Fibroblast of skin of right biceps (primary cell): ENCODE measurements around the gene VCX3B.
"Not testable (repeated sequence)": the region's sequence is repeated elsewhere in the genome, so short reads cannot be mapped to it uniquely, and the experiment has no call there.

Experiments
- DNase-seq: peaks from one replicate; pipeline ENCODE4 v3.0.0-alpha.2; 2013

The VCX3B gene

GRCh38 chrX:8464530-8464929 lies at the start of gene VCX3B:
Gene VCX3B (plus strand): TSS chrX:8464830. CDS start chrX:8465451, 621 bp downstream.
- not testable (repeated sequence) for DNase-seq

DNA sequence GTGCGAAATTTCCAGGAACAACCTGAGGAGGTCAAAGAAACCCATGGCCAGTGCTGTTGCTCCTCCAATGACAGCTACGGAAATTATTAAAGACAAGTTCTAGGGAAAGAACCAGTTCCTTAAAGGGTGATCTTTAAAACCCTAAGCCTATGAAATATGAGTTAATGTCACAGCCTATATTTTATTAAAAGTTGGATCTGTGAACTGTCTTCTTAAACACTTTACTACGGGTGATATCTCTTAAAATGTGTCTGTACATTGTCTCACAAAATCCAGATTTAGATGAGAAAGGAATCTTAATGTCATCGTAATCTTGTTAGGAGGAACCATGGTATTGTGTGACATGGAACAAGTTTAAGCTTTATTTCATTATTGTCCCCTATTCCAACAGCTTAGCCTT lies 46.3 kb upstream of the VCX3B start:
- DNase-seq, result no peak

GRCh38 chrX:8424912-8425311 lies 39.7 kb upstream of the VCX3B start:
- DNase-seq, result no peak

GRCh38 chrX:8429692-8430249 lies 34.9 kb upstream of the VCX3B start:
- no peak for DNase-seq

DNA sequence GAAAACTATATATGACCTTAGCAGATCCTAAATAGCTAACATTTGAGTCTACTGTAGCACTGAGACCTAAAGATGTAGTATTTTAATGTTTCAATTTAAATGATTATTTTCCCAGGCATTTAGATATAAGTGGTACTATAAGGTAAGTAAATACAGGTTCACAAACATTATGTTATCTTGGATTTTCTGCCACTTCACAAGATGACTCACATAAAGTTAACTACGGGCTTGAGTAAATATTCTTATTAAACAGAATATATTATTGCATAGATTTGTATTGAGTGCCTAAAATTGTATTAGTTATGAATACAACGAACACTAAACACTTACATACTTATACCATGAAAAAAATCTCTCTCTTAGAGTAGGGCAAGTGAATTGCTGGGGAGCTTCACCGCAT lies 34.2 kb upstream of the VCX3B start:
- DNase-seq, result no peak

GRCh38 chrX:8432396-8432795 lies 32.2 kb upstream of the VCX3B start:
- peak; percentile 7 for DNase-seq

- DNase-seq, result peak; percentile 1
Measured at GRCh38 chrX:8433109-8434062, 31.2 kb upstream of the VCX3B start.

DNA sequence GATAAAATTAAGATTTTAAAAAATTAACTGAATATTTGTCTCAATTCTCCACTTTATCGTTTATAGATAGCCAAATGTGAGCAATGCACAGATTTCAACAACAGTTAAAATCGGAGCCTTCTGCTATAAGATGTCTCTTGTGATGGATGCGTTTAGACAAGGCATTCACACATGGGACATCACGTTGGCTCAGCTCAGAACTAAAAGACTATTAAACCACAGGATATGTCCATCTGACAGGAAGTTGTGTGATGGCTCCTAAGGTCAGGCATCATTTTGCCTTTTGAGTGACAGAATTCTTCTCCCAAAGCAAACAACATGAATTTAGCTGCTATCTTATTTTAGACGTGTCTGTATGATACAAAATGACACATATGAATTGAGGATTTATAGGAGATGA lies 17.3 kb upstream of the VCX3B start:
- DNase-seq, result no peak

GRCh38 chrX:8452343-8452742 lies 12.3 kb upstream of the VCX3B start:
- not testable (repeated sequence) for DNase-seq

DNA sequence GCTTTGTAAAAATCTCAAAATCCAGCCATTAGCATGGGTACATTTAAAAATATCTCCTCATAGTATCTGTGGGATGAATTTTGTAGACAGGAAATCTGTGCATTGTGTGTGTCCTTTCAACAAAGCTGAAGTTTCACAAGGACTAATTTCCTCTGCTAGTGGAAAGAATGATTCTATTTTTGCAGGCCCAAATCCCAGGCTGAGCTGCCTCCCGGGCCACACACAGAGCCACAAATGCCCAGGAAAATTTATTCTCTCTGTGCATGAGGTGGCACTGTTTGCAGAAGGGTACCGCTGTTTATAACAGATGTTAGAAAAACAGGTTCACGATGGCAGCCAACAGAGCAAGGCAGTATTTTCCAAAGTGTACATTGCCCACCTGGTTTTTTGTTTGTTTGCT lies 11.0 kb upstream of the VCX3B start:
- DNase-seq, result no peak

- no peak for DNase-seq
Measured at GRCh38 chrX:8455557-8455956, 9.1 kb upstream of the VCX3B start.

- no peak for DNase-seq
Measured at GRCh38 chrX:8462488-8462887, 2.1 kb upstream of the VCX3B start.

DNA sequence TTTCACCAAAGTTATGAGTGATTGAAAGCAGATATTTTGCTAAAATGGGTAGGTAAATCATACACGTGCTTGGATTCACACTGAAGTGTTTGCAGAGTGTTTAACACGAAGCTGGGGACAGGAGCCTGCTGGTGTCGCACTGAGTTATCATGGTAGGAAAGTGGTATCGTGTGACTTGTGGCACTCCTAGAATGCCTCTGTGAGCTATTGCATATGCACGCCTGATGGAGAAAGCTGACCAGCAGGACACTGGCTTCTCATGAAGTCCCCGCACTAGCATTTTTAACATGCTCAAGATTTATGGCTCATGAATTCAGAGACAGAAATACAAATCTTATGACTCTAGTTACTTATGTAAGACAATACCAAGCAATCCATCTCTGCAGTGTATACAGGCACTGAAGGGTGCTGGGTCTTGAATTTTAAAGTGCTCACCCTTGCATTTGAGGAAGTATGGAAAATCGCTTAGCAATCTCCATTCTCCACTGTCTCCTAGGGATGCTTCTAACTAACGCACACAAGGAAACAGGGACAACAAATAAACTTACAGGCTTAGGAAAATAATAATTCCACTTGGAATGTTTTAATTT lies 19.8 kb downstream of the VCX3B start:
- no peak for DNase-seq

- DNase-seq, result not testable (repeated sequence)
Measured at GRCh38 chrX:8495036-8495435, 30.4 kb downstream of the VCX3B start.

- no peak for DNase-seq
Measured at GRCh38 chrX:8500203-8500602, 35.6 kb downstream of the VCX3B start.

DNA sequence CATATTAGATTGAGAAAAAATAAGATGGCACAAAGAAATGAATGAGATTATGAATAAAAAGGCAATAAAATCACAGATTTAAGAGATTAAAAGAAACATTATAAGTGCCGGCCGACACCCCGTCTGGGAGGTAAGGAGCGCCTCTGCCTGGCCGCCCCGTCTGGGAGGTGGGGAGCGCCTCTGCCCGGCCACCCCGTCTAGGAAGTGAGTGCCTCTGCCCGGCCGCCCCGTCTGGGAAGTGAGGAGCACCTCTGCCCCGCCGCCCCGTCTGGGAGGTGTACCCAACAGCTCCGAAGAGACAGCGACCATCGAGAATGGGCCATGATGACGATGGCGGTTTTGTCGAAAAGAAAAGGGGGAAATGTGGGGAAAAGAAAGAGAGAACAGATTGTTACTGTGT lies 37.5 kb downstream of the VCX3B start:
- not testable (repeated sequence) for DNase-seq

DNA sequence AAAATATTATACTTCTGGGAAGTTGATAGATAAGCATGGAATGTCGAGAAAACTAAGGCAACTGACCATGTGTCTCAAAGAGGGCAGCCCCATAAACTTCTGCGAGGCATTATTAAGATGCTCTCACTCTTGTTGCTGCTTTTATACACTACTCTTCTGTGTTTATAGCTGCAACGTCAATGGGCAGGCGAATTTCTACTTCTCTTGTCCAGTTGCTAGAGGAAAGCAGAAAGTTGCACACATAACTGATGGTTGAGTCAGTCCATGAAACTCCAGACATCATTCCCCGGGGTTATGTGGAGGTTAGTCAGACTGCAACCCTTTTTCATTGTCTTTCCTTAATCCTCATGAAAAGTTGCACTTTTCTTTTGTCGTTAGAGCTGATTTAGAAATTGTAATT lies 39.8 kb downstream of the VCX3B start:
- DNase-seq, result peak; percentile 56
